GM18861 (cell line): ENCODE data around the gene DCTN1.
A peak's percentile ranks its signal among the peaks of the same experiment; 100 is the strongest.
"Not testable (repeated sequence)": the region's sequence is repeated elsewhere in the genome, so short reads cannot be mapped to it uniquely, and the experiment has no call there.

ENCODE experiments used
- ATAC-seq: cut with Tn5 transposase; IDR thresholded peaks from one replicate; pipeline ENCODE4 v1.9.1; 2021; ENCODE audit not compliant: unreplicated experiment

Gene DCTN1

DNA sequence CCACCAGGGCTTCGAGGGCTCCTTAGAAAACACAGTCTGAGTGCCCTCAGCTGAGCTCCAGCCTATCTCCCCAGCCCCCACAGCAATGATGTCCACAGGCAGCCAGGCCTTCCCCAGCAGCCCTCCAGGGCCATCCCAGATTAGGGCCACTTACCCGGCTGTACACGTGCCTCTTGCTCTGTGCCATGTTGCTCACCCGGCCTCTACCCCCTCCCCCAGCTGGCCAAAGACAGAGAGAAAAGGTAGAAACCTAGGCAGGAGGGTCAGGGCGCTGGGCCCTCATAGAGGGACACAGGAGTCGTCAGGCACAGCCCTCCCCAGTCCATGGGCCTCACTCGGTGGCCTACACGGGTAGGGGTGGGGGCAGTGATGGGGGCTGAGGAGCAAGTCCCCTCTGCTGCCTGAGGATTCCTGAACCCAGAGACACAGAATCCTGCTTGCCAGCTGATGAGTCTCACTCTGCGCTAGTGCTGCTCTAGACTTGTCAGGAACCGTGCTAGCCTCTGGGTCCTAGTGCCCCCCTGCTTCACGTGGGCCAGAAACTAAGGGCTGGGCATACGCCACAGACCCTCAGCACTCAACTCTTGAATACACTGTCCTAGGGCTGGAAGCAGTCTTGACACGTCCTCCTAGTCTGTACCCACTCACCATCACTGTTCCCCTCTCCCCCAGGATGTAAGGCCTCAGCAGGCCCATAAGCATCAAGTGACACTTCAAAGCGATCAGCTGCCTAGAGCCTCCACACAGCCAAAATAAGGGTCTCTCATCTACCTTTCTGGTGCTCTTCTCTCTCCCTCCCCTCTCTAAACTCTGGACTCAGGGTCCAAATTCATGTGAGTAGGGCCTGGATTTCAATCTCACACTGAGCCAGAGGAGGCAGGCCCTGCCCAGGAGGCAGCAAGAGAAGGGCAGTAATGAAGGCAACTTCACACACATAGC is at the start of gene DCTN1:
DCTN1 (minus strand) TSS at position 461 of the 939 bp plus-strand sequence; CDS start at position 187, 274 bp downstream.
- ATAC-seq: no peak

DNA sequence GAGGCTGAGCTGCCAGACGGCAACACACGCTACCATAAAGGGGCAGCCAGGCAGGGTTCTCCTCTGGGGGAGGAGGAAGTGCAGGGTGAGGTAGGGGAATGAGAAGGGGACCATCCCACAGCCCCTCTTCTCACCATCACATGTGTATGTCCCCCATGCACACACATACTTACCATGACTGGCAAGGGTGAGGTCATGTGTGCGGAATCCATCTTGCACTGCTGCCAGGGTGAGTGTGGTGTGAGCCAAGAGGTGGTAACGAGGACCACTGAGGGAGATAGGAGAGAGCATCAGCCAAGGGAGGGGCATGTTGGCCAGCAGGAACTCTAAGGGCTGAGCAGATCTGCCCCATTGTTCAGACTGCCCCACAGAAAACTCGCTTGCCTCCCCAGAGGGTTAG is 48.6 kb upstream of the DCTN1 start:
- ATAC-seq: no peak

DNA sequence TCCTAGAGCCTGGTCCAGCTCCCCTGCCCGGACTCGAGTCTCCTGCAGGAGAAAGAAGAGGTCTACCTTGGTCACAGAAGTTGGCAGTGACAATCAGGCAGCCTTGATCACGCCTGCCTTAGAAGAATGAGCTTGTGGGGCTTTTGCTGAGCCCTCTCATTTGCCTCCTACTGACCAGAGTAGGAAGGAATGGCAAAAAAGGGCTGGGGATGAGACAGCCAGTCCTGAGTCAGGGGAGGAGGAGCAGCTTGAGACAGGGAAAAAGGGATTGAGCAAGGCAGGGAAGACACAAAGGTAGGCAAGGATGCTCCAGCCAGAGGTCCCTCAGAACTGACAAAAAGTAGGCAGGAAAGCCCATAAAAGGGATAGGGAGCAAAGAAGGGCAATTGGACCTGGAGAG is 47.4 kb upstream of the DCTN1 start:
- ATAC-seq: no peak

DNA sequence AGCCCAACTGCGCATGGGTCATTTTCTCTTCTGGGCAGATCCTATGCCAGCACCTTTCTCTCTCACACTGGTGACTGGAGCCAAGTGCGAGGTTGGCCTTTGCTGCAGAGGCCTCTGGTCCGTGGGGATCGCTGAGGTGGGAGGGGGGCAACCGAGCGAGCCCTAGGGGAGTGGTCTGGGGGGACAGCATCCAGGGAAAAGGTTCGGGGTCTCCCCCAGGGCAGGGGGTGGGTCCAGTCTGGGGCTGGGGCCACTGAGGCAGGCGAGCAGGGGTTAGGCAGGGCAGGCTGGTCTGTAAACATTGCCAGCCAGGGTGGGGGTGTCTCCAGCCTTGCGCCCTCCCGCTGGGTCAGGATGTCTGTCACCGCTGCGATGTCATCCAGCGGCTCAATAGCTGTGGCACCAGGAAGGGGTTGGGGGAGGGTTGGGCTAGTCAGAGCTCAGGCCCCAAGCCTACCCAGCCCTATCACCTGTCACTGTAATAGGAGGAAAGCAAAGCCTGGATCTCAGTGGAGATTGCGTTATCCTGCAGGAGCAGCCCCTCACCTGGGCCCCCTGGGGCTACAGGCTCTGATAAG is 46.2 kb upstream of the DCTN1 start:
- no peak for ATAC-seq

DNA sequence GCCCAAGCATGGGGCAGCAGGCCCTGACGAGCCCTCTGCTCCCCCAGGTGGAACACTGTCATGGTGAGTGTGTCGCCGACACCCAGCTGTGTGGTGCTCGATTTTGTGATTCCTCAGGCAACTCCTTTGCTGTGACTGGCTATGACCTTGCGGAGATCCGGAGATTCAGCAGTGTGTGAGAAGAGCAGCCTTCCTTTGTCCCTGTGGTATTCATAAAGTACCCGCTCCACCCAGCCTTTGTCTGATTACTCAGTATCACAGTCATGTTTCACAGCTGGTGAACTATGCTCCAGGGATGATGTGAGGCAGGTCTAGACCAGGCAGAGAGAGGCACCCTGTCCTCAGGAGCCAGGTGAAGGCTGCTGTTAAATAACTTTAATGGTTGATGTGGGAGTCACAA is 45.4 kb upstream of the DCTN1 start:
- ATAC-seq: no peak

DNA sequence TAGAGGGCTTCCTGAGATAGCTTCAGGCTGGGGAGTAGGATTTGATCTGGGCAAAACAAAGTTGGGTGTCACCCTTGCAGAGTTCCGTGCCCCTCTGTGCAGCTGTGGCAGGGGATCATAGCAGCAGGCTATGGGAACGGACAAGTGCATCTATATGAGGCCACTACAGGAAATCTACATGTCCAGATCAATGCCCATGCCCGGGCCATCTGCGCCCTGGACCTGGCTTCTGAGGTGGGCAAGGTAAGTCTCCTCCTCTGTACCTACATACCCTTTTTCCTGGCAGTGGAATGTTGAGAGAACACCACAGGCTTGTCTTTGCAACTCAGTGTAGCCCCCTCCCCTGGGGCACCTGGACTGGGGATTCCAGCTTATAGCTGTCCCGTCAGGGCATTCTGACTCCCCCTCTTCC is 44.9 kb upstream of the DCTN1 start:
- ATAC-seq: no peak

DNA sequence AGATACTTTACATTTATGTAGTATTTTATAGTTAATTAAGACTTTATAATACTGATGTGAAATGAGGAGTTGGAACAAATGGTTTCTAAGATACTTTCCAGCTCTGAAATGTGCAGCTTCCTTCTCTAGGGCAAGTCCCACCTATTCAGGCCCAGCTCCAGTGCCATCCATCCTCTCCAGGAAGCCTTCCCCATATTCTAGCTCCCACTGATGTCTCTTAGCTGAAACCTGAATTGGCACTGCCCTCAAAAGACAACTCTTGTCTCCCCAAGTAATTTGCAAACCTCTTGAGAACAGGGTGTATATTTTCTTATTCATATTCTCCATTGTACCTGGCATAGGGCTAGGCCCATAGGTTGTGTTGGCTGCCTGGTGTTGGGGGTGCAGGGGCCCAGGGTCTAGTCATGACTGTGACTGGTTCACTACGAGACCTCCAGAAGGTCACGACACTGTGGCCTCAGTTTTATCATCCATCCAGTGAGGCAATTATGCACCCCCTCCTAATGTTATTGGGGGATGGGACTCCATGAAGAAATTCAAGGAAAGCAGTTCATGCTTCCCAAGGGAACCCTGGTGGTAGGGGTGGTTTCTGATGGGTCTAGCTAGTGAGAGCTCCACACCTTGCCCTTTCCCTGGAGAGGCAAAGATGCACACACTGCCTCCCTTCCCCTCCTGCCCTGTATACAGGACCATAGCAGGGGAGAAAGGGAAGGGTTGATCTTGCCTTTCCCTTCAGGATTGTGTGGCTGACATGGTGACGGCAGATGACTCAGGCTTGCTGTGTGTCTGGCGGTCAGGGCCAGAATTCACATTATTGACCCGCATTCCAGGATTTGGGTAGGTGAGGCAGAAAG is 44.3 kb upstream of the DCTN1 start:
- no peak for ATAC-seq

DNA sequence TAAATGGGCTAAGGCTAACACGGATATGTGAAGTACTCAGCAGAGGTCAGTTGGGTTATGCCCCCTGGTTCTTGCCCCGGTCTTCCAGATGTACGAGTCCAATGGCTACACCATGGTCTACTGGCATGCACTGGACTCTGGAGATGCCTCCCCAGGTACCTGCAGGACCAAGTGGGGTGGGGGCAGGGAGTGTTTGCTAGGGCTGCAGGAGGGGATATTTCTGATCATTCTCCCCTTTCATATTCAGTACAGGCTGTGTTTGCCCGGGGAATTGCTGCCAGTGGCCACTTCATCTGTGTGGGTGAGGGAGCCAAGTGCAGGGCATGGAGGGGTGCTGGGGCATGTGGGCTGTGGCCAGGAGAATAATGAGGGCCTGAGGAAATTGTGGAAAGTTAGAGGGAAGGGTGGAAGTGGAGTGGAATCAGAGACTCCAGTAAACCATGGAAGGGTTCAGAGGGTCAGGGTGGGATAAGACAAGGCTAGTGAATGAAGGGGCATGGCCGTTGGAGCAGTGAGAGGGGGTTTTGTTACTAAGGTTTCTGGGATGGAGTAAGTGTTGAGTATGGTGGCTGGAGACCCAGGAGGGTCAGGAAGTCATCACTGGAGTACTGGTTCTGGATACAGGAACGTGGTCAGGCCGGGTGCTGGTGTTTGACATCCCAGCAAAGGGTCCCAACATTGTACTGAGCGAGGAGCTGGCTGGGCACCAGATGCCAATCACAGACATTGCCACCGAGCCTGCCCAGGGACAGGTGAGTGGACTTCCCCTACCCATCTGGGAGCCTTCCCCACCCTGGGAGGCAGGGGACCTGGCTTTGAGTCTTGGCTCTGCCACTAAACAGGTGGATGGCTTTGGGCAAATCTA is 43.4 kb upstream of the DCTN1 start:
- no peak for ATAC-seq

DNA sequence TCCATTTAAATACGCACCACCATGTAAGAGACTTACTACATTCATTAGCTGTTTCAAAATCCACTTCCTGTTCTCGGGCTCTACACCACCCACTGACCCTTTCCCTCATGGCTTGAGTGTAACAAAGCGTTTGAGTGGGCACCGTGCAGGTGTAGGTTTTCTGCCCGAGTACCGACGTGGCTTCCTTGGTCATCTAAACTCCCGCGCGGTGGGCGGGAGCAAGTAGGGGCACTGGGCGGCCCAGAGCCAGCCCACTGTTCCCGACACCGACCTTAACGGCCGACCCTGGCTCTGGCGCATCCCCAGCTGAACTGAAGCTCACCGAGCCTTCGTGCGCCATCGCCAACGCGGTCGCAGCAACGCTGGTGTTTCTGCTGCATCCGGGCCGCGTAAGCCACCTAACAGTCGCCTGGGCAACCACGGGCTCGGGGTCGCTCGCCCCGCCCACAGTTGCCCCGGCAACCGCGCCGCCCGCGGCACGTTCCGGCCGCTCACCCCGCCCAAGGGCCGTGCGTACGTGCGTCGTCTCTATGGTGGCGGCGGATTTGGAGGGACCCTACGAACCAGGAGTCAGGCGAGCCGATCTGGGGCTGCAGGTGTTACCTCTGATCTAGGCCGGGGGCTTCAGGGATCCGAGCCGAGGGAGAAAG is 41.2 kb upstream of the DCTN1 start, which contains the start of the genes C2orf81 and WDR54:
C2orf81 (minus strand) TSS at position 399 of the 650 bp plus-strand sequence; CDS start at position 340, 59 bp downstream.
WDR54 (plus strand) TSS at position 510 of the 650 bp plus-strand sequence. CDS start 424 bp downstream, outside the sequence.
- ATAC-seq: peak; percentile 86

DNA sequence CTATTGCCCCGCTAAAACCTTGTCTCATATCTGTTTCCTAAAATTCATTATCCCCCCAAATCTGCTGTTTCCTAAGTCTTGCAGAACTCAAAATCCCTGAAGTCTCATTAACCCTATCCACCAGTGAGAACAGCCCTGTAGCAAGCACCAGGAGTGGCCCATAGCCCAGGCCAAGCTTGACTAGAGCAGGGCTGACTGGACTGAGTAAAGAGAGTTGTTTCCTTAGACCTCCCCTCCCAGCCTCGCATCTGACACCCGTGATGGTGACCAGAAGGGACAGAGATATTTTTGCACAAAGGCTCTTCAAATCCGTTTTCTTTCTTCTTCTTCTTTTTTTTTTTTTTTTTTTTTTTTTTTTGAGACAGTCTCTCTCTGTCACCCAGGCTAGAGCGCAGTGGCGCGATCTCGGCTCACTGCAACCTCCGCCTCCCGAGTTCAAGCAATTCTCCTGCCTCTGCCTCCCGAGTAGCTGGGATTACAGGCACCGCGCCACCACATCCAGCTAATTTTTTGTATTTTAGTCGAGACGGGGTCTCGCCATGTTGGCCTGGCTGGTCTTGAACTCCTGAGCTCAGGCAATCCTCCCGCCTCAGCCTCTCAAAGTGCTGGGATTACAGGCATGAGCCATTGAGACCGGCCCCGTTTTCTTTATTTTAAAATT is 40.5 kb upstream of the DCTN1 start:
- ATAC-seq: not testable (repeated sequence)

DNA sequence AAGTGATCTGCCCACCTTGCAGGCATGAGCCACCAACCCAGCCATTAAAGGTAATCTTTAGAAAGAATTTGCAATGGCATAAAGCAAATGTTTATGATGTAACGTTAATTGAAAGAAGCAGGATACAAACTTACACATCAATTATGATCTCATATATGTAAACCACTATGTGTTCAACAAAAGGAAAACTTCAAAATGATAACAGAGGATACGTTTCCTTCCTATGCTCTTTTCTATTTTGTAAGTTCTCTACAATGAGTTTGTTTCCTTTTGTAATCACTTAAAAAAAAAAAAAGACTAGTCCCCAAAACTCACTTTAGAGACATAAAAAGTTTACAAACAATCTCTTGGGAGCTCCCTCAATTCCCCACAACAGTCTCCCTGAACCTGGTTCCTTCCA is 39.9 kb upstream of the DCTN1 start:
- ATAC-seq: no peak

DNA sequence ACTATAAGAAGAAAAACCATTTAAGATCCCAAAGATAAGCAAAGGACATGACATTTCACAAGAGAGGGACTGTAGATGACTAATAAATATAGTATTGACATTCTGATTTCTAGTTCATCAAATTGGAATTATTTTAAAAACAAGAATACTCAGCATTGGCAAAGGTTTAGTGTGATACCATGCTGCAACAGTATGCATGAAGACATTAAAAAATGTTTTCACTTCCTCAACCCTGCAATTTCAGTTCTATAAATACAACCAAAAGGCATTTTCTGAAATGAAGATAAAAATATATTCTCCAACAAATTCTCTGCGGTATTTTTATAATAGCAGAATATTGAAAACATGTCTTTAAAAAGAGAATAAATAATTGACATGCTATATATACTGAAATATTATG is 39.2 kb upstream of the DCTN1 start:
- no peak for ATAC-seq

DNA sequence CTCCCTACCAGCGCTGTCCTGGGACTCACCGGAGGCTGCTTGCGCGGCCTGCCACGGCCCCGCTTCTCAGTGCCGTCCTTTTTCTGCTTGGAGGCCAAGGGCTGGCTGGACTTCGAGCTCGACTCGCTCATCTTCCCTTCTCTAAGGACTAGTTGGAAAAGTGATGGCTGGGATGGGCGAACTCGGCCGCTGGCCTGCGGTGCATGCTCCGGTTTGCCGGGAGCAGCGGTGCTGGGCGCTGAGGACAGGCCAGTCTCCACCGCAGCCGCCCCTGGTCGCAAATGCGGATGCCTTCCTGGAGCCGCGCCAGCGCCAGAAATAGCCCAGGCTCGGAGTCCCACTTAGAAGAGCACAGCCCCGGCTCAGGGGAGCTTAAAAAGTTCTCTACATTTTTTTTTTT is 38.2 kb upstream of the DCTN1 start:
- ATAC-seq: no peak

DNA sequence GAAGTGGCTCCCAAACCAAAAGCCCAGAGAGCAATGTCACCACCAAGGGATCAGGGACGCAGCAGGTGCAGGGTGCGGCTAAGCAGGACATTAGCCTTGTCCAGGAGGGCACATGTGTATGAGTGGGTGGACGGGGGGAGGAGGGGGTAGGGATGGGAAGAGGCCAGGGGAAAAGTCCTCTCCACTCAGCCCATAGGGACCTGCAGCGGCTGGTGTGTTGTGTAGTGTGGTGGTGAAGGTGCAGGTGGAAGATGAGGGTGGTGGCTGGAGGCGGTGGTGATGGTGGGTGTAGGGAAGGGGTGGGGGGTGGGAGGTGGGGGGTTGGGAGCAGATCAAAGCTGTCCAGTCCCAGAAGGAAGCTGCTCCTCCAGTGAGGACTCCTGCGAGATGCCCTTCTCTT is 37.7 kb upstream of the DCTN1 start:
- ATAC-seq: no peak

DNA sequence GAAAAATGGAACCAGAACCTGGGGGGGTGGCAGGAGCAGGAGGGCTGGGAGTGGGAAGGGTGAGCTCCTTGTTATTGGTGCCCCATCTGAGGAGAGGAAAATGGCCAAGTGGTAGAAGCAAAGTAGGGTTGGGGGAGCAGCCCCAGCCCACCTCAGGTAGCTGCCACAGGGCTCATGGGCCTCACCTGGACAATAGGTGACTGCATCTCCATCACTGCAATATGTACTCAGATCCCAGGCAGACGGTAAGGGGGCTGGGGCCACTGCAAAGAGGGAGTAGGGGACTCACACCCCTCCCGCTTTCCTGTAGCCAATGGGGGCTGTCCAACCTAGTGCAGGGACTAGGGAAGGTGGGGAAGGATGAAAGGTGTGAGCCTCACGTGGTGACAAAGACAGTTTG is 37.1 kb upstream of the DCTN1 start:
- ATAC-seq: no peak

DNA sequence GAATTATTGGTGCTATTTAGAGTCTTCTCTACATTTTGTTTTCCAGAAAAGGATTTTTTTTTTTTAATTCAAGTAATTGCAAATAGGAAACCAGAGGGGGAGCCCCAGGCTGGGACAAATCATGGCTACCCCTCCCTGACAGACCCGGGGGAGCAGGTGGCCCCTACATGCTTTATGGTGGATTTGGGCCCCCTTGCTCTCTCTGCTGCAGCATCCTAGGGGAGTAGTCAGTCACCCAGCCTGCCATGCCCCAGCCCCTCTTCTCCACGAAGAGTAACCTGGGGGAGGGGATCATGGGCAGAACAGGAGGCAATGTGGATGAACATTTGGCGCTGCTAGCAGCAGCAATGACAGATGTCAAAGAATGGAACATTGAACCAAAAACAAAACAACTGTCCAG is 36.7 kb upstream of the DCTN1 start:
- ATAC-seq: no peak

DNA sequence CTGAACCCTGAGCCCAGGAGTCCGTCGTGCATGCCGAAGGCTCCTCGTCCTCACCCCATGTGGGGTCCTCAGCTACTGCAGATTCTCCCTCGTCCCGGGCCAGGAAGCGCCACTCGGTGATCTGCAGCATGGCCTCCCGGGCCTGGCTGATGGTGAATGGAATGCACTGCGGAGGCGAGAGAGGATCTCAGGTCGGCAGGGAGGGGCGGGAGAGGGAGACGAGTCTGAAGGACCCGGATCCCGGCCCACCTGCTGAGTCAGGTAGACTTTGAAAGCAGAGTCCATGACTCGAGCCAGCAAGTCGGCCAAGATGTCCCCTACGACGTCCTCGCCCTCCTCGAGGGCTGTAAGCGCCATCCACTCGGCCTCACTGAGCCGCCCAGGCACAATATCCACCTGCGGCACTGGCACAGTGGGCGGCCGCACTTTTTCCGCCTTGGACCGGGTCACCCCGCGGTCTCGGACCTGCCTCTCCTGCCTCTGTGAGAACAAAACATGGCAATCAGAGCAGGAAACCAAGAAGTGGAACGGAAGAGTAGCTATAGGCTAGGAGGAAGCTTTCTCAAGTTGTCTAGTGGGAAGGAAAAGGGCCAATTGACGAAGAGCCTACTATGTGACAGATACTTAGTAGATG is 35.8 kb upstream of the DCTN1 start:
- no peak for ATAC-seq

DNA sequence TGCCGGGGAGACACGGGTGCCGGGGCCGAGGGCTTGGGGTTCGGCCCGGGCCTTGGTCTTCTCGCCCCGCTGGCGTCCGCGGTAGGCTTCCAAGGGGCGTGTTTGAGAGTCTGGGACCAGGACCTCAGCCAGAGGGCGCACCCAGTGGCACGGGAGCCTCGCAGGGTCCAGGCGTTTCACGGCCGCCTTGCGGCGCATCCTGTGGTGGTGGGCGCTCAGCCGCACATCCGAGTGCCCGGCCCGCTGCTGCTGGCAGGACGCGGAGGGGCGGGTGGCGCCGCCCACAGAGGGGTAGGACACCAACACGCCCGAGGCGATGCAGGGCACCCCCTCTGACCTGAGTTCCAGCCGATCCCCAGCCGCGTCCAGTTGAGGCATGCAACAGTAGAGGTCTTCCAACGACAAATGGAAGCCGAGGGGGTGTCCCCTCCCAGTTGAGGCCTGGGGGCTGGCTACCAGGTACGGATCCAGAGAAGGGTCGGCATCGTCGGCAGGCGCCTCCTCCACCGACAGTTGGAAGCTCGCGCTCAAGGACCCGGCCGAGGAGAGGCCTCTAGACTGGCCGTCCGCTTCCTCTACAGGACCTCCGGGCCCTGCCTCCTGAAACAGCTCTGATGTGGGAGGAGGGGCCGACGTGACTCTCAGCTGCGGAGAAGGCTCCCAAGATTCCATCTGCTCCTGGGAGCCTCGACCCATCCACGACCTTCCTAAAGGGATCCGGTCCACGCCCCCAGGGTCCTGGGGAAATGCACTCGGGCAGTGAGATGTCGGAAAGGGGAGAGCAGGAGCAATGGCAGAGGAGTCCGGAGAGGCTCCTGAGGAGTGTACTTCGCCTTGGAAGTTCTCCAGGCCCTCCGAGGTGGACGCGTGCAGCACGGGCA is 35.0 kb upstream of the DCTN1 start:
- ATAC-seq: peak; percentile 47
